HEK293 (cell line): ENCODE results near the gene HYOU1.

Source experiments
- CTCF ChIA-PET: fragments of 350-600 bp; formaldehyde crosslinking; extraction: SDS; loops from one replicate; lab custom pipeline; 2021; ENCODE audit warnings: antibody characterized with exemption; lab: Yijun Ruan, JAX
- POLR2A ChIA-PET: fragments of 300-600 bp; formaldehyde crosslinking; extraction: SDS; loops from one replicate; lab custom pipeline; 2020; ENCODE audit warnings: antibody characterized with exemption, inconsistent platforms; lab: Yijun Ruan, JAX
- H3K27ac ChIP-seq: fragments of 200-500 bp; sonication (Bioruptor generic); 2 replicates; pipeline ENCODE4 v1.5.1; 2014; ENCODE audit warnings: low read depth, low read length, control low read depth, inconsistent platforms; ENCODE audit errors: extremely low read depth
- H3K36me3 ChIP-seq, 2 experiments: fragments of 200-500 bp in 1 of 2; sonication (Bioruptor generic) in 1 of 2; 1 replicate in 1 of 2; 2 replicates in 1 of 2; pipeline ENCODE4 v1.5.1; 2014 to 2017; ENCODE audit warnings: inconsistent platforms in 2 of 2, low read length in 2 of 2; ENCODE audit not compliant: control insufficient read depth in 2 of 2, insufficient read depth in 1 of 2
- H3K4me1 ChIP-seq: fragments of 200-500 bp; sonication (Bioruptor generic); 2 replicates; pipeline ENCODE4 v1.5.1; 2014; ENCODE audit warnings: mild to moderate bottlenecking, low read length, inconsistent platforms; ENCODE audit not compliant: control insufficient read depth, insufficient read depth
- H3K4me3 ChIP-seq: 2 replicates; pipeline ENCODE4 v1.5.1; 2011; ENCODE audit warnings: low read depth, mild to moderate bottlenecking, control low read depth, low read length, moderate library complexity
- H3K9me3 ChIP-seq: fragments of 200-500 bp; sonication (Bioruptor generic); 2 replicates; pipeline ENCODE4 v1.5.1; 2014; ENCODE audit warnings: low read depth, low read length, inconsistent platforms; ENCODE audit not compliant: control insufficient read depth, insufficient read depth
- EGR2 ChIP-seq: fragments of 450-650 bp; formaldehyde crosslinking; IDR thresholded peaks from 2 replicates; pipeline ENCODE4 v1.5.1; 2016; ENCODE audit warnings: low read depth, missing biosample characterization, missing genetic modification characterization
- GLIS1 ChIP-seq: fragments of 450-650 bp; formaldehyde crosslinking; IDR thresholded peaks from 2 replicates; pipeline ENCODE4 v1.5.1; 2016; ENCODE audit warnings: missing biosample characterization, missing genetic modification characterization
- HOXD13 ChIP-seq: sonication (generic); formaldehyde crosslinking; IDR thresholded peaks from 2 replicates; pipeline ENCODE4 v1.8.0; 2022; ENCODE audit warnings: missing genetic modification reagents, borderline replicate concordance
- MZF1 ChIP-seq: fragments of 450-650 bp; formaldehyde crosslinking; IDR thresholded peaks from 2 replicates; pipeline ENCODE4 v1.5.1; 2017; ENCODE audit warnings: missing biosample characterization, missing genetic modification characterization, borderline replicate concordance
- SCRT2 ChIP-seq: fragments of 450-650 bp; formaldehyde crosslinking; IDR thresholded peaks from 2 replicates; pipeline ENCODE4 v1.5.1; 2016; ENCODE audit warnings: missing biosample characterization, missing genetic modification characterization
- SP7 ChIP-seq: fragments of 450-650 bp; formaldehyde crosslinking; IDR thresholded peaks from 2 replicates; pipeline ENCODE4 v1.5.1; 2016; ENCODE audit warnings: missing biosample characterization, missing genetic modification characterization
- ZBTB48 ChIP-seq: fragments of 450-650 bp; formaldehyde crosslinking; IDR thresholded peaks from 2 replicates; pipeline ENCODE4 v1.5.1; 2016; ENCODE audit warnings: missing biosample characterization, missing genetic modification characterization
- ZFP37 ChIP-seq: fragments of 450-650 bp; formaldehyde crosslinking; IDR thresholded peaks from 2 replicates; pipeline ENCODE4 v1.5.1; 2016; ENCODE audit warnings: missing biosample characterization, missing genetic modification characterization
- ZIC2 ChIP-seq: fragments of 450-650 bp; formaldehyde crosslinking; IDR thresholded peaks from 2 replicates; pipeline ENCODE4 v1.5.1; 2016; ENCODE audit warnings: missing biosample characterization, missing genetic modification characterization
- ZNF157 ChIP-seq: fragments of 450-650 bp; formaldehyde crosslinking; IDR thresholded peaks from 2 replicates; pipeline ENCODE4 v1.5.1; 2016; ENCODE audit warnings: missing biosample characterization, missing genetic modification characterization
- ZNF174 ChIP-seq: fragments of 450-650 bp; formaldehyde crosslinking; IDR thresholded peaks from 2 replicates; pipeline ENCODE4 v1.5.0; 2017; ENCODE audit warnings: missing biosample characterization, mild to moderate bottlenecking, missing genetic modification characterization
- ZNF239 ChIP-seq: fragments of 450-650 bp; formaldehyde crosslinking; IDR thresholded peaks from 2 replicates; pipeline ENCODE4 v1.5.1; 2016; ENCODE audit warnings: missing biosample characterization, missing genetic modification characterization
- ZNF416 ChIP-seq: fragments of 450-650 bp; formaldehyde crosslinking; IDR thresholded peaks from 2 replicates; pipeline ENCODE4 v1.5.1; 2016; ENCODE audit warnings: missing biosample characterization, missing genetic modification characterization
- ZNF423 ChIP-seq: fragments of 450-650 bp; formaldehyde crosslinking; IDR thresholded peaks from 2 replicates; pipeline ENCODE4 v1.5.1; 2016; ENCODE audit warnings: missing biosample characterization, missing genetic modification characterization
- ZNF426 ChIP-seq: fragments of 450-650 bp; formaldehyde crosslinking; IDR thresholded peaks from 2 replicates; pipeline ENCODE4 v1.5.1; 2017; ENCODE audit warnings: missing biosample characterization, missing genetic modification characterization, mild to moderate bottlenecking, inconsistent platforms, moderate library complexity
- ZNF548 ChIP-seq: fragments of 450-650 bp; formaldehyde crosslinking; IDR thresholded peaks from 2 replicates; pipeline ENCODE4 v1.5.1; 2016; ENCODE audit warnings: missing biosample characterization, missing genetic modification characterization
- ZNF623 ChIP-seq: fragments of 450-650 bp; formaldehyde crosslinking; IDR thresholded peaks from 2 replicates; pipeline ENCODE4 v1.5.1; 2016; ENCODE audit warnings: missing biosample characterization, missing genetic modification characterization
- ZNF677 ChIP-seq: fragments of 450-650 bp; IDR thresholded peaks from 2 replicates; pipeline ENCODE4 v1.5.0; 2018; ENCODE audit warnings: missing biosample characterization, mild to moderate bottlenecking, missing genetic modification characterization, moderate library complexity
- ZNF837 ChIP-seq: fragments of 450-650 bp; formaldehyde crosslinking; IDR thresholded peaks from 2 replicates; pipeline ENCODE4 v1.5.1; 2016; ENCODE audit warnings: missing biosample characterization, missing genetic modification characterization
- TF ChIP-seq, protein P1 (sequence below): fragments of 450-650 bp; formaldehyde crosslinking; IDR thresholded peaks from 2 replicates; pipeline ENCODE4 v1.5.1; 2017; ENCODE audit warnings: missing biosample characterization, missing genetic modification characterization
- TF ChIP-seq, protein P2 (sequence below): fragments of 450-650 bp; formaldehyde crosslinking; IDR thresholded peaks from 2 replicates; pipeline ENCODE4 v1.5.1; 2016; ENCODE audit warnings: missing biosample characterization, missing genetic modification characterization, borderline replicate concordance
- TF ChIP-seq, protein P3 (sequence below): fragments of 450-650 bp; formaldehyde crosslinking; IDR thresholded peaks from 2 replicates; pipeline ENCODE4 v1.5.1; 2016; ENCODE audit warnings: missing biosample characterization, missing genetic modification characterization
- TF ChIP-seq, protein P4 (sequence below): fragments of 450-650 bp; formaldehyde crosslinking; IDR thresholded peaks from 2 replicates; pipeline ENCODE4 v1.5.1; 2016; ENCODE audit warnings: missing biosample characterization, missing genetic modification characterization

The HYOU1 gene

DNA sequence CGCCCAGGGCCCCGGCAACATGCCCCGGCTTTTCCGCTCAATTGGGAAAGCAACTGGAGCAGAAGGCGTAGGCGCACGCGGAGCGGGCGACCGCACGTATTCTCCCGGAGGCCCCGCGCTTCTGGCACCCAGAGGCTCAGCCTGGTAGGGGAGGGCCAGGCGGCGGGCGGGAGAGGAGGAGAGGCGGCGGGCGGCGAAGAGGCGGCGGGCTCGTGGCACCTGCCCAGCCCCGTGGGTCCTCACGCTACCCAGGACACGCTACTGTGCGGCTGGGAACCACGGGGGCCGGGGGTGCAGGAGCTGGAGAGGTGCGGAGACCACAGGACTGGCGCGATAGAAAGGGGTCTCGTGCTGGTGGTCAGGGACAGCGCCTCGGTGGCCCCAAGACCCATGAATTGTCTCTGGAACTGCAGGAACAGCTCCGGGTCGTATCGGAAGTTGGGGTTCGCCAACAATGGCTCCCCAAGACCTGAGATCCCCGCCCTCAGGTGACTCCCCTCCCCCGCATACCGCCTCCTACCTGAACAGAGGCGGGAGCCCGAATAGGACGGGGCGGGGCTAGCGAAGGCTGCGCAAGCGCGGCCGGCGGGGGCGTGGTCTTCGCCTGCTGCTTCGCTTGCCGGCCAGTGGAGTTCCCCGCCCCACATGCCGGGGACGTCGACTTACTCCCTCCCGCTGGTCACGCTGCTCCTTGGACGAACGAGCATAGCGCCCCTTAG lies 26.5 kb downstream of the HYOU1 start, which contains the start of gene SLC37A4:
Gene SLC37A4 (minus strand): TSS at position 549 of the 719 bp plus-strand sequence.
- peak within 1 kb of the TSS; percentile 82 for H3K4me3 ChIP-seq
- H3K4me1 ChIP-seq = no peaks in the 10 kb centered on the region
- H3K9me3 ChIP-seq = no peaks in the 10 kb centered on the region
- H3K27ac ChIP-seq = peak within 1 kb of the TSS; percentile 83
- POLR2A ChIA-PET = interaction anchor here (0.7 to 2.4 kb wide), 9 partner anchors 9 to 291 kb away, joined by 3 to 10 read pairs (median 3); partner anchors contain the start of genes CENATAC, DPAGT1, RPS25 and TRAPPC4
- peaks cover 0 to 37% of the 10 kb centered on the region in 2 experiments; a peak in 1 of 3 replicates for H3K36me3 ChIP-seq
- CTCF ChIA-PET = interaction anchor here (0.6 to 2.1 kb wide), 10 partner anchors 12 to 118 kb away, joined by 3 to 8 read pairs (median 4); partner anchors contain the start of genes HMBS, RPS25, TRAPPC4 and VPS11
- TF ChIP-seq ZNF677 = no peak
- TF ChIP-seq ZNF157 (tag by site-specific recombination) = no peak
- 0 out of 2 replicates have a peak, but pooled peaks have one; percentile 53 for TF ChIP-seq ZFP37
- TF ChIP-seq ZNF426 (tag by site-specific recombination) = no peak
- TF ChIP-seq, protein P1, sequence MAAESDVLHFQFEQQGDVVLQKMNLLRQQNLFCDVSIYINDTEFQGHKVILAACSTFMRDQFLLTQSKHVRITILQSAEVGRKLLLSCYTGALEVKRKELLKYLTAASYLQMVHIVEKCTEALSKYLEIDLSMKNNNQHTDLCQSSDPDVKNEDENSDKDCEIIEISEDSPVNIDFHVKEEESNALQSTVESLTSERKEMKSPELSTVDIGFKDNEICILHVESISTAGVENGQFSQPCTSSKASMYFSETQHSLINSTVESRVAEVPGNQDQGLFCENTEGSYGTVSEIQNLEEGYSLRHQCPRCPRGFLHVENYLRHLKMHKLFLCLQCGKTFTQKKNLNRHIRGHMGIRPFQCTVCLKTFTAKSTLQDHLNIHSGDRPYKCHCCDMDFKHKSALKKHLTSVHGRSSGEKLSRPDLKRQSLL (tag by site-specific recombination) = no peak
- 0 out of 2 replicates have a peak, but pooled peaks have one; percentile 35 for TF ChIP-seq GLIS1 (tag by site-specific recombination)
- no peak for TF ChIP-seq HOXD13 (CRISPR knock-in tag)
- TF ChIP-seq, protein P2, sequence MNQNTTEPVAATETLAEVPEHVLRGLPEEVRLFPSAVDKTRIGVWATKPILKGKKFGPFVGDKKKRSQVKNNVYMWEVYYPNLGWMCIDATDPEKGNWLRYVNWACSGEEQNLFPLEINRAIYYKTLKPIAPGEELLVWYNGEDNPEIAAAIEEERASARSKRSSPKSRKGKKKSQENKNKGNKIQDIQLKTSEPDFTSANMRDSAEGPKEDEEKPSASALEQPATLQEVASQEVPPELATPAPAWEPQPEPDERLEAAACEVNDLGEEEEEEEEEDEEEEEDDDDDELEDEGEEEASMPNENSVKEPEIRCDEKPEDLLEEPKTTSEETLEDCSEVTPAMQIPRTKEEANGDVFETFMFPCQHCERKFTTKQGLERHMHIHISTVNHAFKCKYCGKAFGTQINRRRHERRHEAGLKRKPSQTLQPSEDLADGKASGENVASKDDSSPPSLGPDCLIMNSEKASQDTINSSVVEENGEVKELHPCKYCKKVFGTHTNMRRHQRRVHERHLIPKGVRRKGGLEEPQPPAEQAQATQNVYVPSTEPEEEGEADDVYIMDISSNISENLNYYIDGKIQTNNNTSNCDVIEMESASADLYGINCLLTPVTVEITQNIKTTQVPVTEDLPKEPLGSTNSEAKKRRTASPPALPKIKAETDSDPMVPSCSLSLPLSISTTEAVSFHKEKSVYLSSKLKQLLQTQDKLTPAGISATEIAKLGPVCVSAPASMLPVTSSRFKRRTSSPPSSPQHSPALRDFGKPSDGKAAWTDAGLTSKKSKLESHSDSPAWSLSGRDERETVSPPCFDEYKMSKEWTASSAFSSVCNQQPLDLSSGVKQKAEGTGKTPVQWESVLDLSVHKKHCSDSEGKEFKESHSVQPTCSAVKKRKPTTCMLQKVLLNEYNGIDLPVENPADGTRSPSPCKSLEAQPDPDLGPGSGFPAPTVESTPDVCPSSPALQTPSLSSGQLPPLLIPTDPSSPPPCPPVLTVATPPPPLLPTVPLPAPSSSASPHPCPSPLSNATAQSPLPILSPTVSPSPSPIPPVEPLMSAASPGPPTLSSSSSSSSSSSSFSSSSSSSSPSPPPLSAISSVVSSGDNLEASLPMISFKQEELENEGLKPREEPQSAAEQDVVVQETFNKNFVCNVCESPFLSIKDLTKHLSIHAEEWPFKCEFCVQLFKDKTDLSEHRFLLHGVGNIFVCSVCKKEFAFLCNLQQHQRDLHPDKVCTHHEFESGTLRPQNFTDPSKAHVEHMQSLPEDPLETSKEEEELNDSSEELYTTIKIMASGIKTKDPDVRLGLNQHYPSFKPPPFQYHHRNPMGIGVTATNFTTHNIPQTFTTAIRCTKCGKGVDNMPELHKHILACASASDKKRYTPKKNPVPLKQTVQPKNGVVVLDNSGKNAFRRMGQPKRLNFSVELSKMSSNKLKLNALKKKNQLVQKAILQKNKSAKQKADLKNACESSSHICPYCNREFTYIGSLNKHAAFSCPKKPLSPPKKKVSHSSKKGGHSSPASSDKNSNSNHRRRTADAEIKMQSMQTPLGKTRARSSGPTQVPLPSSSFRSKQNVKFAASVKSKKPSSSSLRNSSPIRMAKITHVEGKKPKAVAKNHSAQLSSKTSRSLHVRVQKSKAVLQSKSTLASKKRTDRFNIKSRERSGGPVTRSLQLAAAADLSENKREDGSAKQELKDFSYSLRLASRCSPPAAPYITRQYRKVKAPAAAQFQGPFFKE (tag by site-specific recombination) = no peak
- 0 out of 2 replicates have a peak, but pooled peaks have one; percentile 65 for TF ChIP-seq ZNF423
- TF ChIP-seq MZF1 (tag by site-specific recombination) = no peak
- TF ChIP-seq EGR2 (tag by site-specific recombination) = peak; percentile 91
- TF ChIP-seq ZNF174 = no peak
- TF ChIP-seq ZBTB48 (tag by site-specific recombination) = 0 out of 2 replicates have a peak, but pooled peaks have one; percentile 20
- no peak for TF ChIP-seq ZNF623
- TF ChIP-seq ZNF239 (tag by site-specific recombination) = no peak
- TF ChIP-seq ZIC2 = peak; percentile 47
- no peak for TF ChIP-seq ZNF837 (tag by site-specific recombination)
- TF ChIP-seq SP7 (tag by site-specific recombination) = peak; percentile 61
- no peak for TF ChIP-seq ZNF548
- TF ChIP-seq ZNF416 = no peak
- TF ChIP-seq, protein P3, sequence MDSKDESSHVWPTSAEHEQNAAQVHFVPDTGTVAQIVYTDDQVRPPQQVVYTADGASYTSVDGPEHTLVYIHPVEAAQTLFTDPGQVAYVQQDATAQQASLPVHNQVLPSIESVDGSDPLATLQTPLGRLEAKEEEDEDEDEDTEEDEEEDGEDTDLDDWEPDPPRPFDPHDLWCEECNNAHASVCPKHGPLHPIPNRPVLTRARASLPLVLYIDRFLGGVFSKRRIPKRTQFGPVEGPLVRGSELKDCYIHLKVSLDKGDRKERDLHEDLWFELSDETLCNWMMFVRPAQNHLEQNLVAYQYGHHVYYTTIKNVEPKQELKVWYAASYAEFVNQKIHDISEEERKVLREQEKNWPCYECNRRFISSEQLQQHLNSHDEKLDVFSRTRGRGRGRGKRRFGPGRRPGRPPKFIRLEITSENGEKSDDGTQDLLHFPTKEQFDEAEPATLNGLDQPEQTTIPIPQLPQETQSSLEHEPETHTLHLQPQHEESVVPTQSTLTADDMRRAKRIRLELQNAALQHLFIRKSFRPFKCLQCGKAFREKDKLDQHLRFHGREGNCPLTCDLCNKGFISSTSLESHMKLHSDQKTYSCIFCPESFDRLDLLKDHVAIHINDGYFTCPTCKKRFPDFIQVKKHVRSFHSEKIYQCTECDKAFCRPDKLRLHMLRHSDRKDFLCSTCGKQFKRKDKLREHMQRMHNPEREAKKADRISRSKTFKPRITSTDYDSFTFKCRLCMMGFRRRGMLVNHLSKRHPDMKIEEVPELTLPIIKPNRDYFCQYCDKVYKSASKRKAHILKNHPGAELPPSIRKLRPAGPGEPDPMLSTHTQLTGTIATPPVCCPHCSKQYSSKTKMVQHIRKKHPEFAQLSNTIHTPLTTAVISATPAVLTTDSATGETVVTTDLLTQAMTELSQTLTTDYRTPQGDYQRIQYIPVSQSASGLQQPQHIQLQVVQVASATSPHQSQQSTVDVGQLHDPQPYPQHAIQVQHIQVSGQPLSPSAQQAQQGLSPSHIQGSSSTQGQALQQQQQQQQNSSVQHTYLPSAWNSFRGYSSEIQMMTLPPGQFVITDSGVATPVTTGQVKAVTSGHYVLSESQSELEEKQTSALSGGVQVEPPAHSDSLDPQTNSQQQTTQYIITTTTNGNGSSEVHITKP = 0 out of 2 replicates have a peak, but pooled peaks have one; percentile 19
- no peak for TF ChIP-seq SCRT2
- TF ChIP-seq, protein P4, sequence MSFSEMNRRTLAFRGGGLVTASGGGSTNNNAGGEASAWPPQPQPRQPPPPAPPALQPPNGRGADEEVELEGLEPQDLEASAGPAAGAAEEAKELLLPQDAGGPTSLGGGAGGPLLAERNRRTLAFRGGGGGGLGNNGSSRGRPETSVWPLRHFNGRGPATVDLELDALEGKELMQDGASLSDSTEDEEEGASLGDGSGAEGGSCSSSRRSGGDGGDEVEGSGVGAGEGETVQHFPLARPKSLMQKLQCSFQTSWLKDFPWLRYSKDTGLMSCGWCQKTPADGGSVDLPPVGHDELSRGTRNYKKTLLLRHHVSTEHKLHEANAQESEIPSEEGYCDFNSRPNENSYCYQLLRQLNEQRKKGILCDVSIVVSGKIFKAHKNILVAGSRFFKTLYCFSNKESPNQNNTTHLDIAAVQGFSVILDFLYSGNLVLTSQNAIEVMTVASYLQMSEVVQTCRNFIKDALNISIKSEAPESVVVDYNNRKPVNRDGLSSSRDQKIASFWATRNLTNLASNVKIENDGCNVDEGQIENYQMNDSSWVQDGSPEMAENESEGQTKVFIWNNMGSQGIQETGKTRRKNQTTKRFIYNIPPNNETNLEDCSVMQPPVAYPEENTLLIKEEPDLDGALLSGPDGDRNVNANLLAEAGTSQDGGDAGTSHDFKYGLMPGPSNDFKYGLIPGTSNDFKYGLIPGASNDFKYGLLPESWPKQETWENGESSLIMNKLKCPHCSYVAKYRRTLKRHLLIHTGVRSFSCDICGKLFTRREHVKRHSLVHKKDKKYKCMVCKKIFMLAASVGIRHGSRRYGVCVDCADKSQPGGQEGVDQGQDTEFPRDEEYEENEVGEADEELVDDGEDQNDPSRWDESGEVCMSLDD = peak; percentile 91
